GM12872 (cell line): ENCODE measurements around the gene NOVA2.
A peak's percentile ranks its signal among the peaks of the same experiment; 100 is the strongest.

Source experiments
- TF ChIP-seq, protein P1 (sequence below): IDR thresholded peaks from 3 replicates; pipeline ENCODE4 v1.5.1; 2011; ENCODE audit warnings: low read depth, mild to moderate bottlenecking, low read length, moderate library complexity; ENCODE audit not compliant: insufficient read depth

NOVA2 gene

DNA sequence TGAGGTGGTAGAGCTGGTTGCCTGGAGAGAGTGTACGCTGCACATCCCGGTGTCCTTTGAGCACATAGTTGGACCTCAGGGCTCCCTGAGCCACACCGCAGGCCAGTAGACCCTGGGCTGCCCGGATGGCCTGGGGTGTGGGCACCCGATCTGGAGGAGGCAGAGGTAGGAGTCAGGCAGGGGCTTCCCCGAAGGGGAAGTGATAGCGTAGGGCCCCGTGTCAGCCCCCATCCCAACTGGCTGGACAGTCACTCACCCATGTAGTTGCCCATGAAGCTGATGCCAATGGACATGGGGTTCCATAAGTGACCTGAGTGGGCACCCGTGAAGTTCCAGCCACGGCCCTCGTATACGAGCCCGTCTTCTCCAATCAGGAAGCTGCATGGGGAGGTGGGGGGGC is 45.6 kb upstream of the NOVA2 start:
- TF ChIP-seq, protein P1, sequence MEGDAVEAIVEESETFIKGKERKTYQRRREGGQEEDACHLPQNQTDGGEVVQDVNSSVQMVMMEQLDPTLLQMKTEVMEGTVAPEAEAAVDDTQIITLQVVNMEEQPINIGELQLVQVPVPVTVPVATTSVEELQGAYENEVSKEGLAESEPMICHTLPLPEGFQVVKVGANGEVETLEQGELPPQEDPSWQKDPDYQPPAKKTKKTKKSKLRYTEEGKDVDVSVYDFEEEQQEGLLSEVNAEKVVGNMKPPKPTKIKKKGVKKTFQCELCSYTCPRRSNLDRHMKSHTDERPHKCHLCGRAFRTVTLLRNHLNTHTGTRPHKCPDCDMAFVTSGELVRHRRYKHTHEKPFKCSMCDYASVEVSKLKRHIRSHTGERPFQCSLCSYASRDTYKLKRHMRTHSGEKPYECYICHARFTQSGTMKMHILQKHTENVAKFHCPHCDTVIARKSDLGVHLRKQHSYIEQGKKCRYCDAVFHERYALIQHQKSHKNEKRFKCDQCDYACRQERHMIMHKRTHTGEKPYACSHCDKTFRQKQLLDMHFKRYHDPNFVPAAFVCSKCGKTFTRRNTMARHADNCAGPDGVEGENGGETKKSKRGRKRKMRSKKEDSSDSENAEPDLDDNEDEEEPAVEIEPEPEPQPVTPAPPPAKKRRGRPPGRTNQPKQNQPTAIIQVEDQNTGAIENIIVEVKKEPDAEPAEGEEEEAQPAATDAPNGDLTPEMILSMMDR = no peak

DNA sequence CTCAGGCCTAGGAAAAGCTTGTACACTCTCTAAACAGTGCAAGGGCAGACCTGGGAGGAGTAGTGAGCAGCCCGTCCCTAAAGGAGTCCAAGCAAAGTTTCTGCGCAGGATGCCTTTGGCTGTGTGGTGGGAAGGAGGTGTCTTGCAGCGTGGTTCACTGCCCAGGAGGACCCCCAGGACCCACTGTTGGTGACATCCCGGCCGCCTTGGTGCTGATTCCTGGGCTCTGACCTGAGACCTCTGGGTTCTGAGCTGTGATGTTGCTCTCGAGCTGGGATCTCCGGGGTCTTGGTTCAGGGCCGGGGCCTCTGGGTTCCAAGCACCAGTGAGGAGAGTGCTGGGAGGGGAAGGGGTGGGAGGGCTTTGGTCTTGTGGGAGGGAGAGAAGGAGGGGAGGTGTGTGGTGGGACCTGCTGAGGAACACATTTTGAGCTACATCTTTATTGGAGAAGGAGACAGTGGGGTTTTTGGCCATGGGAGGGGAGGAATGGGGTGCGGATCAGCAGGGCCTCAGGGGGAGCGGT is 45.1 kb upstream of the NOVA2 start:
- TF ChIP-seq, protein P1 = no peak

DNA sequence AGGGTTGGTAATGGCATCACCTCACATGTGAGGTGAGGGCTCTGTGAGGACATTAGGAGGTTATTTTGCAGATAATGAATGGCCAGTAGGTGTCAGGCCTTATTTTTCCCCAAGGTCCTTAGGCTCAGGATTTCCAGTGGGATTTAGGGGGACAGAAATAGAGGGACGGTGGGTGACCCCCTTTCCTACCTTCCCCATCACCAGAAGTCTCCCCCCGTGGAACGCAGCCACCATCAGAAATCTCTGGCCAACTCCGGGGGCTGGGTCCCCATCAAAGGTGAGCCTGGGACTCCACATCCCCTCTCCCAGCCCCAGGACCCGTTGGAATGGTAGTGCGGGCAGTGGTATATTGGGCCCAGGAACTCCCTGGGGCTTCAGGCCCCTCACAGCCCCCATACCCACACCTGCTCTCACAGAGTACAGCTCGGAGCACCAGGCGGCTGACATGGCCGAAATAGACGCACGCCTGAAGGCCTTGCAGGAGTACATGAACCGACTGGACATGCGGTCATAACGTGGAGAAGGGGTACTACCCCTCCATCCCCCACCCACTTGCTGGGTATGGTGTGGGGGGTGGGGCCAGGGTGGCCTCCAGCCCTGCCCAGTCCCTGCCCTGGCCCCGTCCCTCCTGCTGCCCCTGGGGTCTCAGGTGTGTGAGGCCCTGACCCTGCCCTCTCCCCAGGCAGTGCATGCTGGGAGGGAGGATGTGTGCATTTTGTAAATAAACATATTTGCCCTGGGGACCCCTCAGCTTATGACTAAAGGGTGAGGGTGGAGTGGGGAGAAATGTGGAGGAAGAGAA is 44.4 kb upstream of the NOVA2 start:
- TF ChIP-seq, protein P1 = no peak

- TF ChIP-seq, protein P1 = no peak; the same call in 2 of the 3 replicates
Measured at GRCh38 chr19:46017095-46017429, 43.4 kb upstream of the NOVA2 start.

GRCh38 chr19:46016426-46017094 is 42.9 kb upstream of the NOVA2 start:
- TF ChIP-seq, protein P1 = peak; percentile 85

- TF ChIP-seq, protein P1 = no peak
Measured at GRCh38 chr19:46015687-46016425, 42.2 kb upstream of the NOVA2 start.

DNA sequence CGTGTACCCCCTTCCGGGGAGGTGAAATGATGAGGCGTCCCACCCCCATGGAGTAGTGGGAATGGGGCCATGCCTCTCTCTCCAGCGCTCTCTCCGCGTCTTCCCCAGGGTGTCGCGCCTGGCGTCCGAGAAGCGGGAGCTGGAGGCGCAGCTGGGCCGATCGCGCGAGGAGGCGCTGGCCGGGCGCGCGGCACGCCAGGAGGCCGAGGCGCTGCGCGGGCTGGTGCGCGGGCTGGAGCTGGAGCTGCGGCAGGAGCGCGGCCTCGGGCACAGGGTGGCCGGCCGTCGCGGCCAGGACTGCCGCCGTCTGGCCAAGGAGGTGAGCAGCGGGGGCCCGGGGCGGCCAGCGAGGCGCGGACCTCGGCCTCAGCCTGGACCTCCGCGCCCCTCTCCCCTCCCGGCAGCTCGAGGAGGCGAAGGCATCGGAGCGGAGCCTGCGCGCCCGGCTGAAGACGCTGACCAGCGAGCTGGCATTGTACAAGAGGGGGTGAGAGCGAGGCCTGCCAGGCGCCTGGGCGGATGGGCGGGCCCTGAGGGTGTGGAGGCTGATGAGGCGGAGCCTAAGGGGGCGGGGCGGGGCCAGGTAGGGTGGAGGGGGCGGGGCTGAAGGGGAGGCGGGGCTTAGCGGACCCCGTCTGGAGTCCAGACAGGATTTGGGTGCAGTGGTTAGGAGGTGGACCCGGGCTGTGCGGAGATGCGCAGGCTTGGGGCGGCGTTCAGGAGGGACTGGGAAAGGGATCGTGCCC is 41.4 kb upstream of the NOVA2 start:
- TF ChIP-seq, protein P1 = no peak
